Measurements from ENCODE around the gene EPAS1. TPM values are rescaled to one million over a fixed set of nuclear protein-coding genes. Genes with fewer than 3 reads are reported as not detected.
A peak's percentile ranks its signal among the peaks of the same experiment; 100 is the strongest.

Gene EPAS1
- total RNA-seq, 1 donor from 2014 or later = 1,419 TPM

DNA sequence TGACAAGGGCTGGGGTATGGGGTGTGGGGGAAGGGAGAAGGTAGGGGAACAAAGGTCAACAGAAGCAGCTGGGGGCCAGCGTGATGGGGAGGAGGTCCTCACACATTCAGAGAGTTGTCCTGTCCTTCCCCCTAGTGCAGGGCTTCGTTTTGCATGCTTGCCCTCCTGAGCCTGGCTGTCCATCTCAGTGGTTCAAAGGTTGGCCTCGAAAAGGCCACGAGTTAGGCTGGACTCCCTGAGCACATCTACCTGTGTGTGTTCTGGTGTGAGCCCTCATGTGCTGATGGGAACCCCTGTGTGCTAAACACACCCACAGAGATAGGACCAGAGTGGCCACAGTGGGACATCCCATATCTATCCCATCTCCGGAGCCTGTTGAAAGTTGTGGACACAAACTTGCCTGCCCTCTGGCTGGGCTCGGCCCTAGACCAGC, 51.9 kb downstream of the EPAS1 start:
- H3K36me3 ChIP-seq = peaks cover 80% of the 10 kb centered on the region

DNA sequence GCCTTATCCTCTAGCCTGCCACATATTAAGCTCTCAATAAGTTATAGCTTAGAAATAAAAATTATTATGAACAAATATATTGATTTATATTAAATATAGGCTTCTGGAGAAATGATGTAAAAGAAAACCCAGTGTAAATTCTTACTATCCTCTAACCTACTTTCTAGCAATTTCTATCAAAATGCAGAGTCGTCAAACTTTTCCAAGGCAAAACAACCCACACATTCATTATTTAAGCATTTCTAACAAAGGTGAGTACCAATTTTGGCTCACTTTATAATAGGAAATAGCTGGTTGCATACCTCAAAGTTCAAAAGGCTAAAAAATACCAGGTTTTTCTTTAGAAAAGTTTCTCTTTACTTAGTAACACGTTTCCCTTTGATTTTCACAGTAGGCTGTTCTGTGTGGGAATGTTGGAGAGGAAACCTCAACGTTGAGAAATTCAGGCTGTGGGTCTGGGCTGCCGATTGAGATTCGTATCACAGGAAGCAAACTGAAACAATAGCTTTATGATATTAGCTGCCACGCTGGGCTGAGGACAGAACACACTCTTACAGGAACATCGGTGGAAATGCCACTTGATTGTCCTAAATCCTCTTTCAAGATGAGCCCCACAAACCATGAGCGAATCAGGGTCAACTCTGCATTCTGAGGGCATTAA, 53.0 kb downstream of the EPAS1 start:
- peaks cover 90% of the 10 kb centered on the region for H3K36me3 ChIP-seq
- no peak overlapping the region for H3K4me3 ChIP-seq
- intact Hi-C loops (cut with DNase I) = no loop called here
- TF ChIP-seq, protein P1, sequence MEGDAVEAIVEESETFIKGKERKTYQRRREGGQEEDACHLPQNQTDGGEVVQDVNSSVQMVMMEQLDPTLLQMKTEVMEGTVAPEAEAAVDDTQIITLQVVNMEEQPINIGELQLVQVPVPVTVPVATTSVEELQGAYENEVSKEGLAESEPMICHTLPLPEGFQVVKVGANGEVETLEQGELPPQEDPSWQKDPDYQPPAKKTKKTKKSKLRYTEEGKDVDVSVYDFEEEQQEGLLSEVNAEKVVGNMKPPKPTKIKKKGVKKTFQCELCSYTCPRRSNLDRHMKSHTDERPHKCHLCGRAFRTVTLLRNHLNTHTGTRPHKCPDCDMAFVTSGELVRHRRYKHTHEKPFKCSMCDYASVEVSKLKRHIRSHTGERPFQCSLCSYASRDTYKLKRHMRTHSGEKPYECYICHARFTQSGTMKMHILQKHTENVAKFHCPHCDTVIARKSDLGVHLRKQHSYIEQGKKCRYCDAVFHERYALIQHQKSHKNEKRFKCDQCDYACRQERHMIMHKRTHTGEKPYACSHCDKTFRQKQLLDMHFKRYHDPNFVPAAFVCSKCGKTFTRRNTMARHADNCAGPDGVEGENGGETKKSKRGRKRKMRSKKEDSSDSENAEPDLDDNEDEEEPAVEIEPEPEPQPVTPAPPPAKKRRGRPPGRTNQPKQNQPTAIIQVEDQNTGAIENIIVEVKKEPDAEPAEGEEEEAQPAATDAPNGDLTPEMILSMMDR (IDR thresholded peaks at IDR 0.05) = no peak
- no peaks in the 10 kb centered on the region for H3K9me3 ChIP-seq
- DNase-seq = no peak
- ATAC-seq = no peak
- peak overlapping the region; percentile 66 for H3K27ac ChIP-seq
- peaks cover 98% of the 10 kb centered on the region for H3K4me1 ChIP-seq
- H3K27me3 ChIP-seq (ENCODE audit: low read depth) = no peaks in the 10 kb centered on the region

More for the DNA sequence above, 51.9 kb downstream of the EPAS1 start:
- Histone ChIP-seq H3K9me3 (no peaks in the 10 kb centered on the region), H3K4me3 (no peak overlapping the region), H3K4me1 (peaks cover 98% of the 10 kb centered on the region), H3K27ac (peak overlapping the region; percentile 53), H3K27me3 (ENCODE audit: low read depth) (no peaks in the 10 kb centered on the region)
- intact Hi-C loops (cut with DNase I) = no loop called here
- ATAC-seq = peak in 1 of 2 donors; percentile 7
- DNase-seq = no peak
- TF ChIP-seq, protein P1 (IDR thresholded peaks at IDR 0.05) = no peak

DNA sequence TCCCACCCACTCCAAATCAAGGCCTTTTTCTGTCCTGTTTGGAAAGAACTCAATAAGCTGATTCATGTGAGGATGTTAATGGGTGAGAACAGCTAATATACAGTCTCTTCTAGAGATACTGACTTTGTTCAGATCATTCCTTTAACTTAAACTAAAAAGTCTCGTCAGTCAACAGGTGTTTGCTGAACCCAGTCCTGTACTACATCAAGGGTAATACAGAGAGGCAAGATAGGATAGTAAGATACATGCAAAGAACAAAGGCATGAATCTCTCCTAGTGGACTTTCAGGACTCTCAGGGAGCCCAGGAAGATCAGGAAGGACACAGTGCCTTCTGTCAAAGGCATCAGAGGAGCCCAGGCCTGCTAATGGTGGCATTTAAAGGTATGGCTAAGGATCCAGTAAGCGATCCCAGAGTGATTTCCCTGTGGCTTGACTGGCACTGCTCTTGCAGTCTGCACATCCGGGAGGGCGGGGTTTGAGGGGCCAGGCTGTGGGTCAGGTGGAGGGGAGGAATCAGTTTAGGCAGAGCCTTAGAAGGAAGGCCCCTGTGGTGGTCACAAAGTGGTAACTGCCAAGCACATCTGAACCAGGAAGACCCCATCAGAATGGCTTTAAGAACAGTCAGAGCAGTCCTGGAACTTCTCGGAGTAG, 54.0 kb downstream of the EPAS1 start:
- Histone ChIP-seq H3K4me3 (peak overlapping the region; percentile 32), H3K9me3 (no peaks in the 10 kb centered on the region)

DNA sequence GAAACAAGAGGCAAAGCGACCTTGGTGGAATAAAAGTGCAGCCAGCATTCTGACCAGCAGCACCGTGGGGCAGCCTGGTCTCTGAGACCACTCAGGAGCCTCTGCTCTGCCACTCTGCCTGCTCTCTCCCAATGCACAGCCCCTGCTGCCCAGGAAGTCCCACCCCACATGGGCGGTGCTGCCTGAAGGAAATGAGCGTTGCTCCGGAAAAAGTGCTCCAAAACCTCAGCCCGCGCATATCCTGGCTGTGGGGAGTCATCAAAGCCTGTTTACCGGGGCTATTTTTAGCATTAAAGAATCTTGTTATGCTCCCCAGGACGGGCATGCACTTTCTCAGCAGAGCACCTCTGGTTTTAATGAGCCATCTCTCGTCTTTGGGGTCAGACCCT, 54.5 kb downstream of the EPAS1 start:
- Histone ChIP-seq H3K4me1 (peaks cover 98% of the 10 kb centered on the region), H3K36me3 (peaks cover 100% of the 10 kb centered on the region)

More for the DNA sequence above, 54.0 kb downstream of the EPAS1 start:
- ATAC-seq (peak in 1 of 2 donors; percentile 1), DNase-seq (no peak)
- peaks cover 96% of the 10 kb centered on the region for H3K36me3 ChIP-seq
- peak overlapping the region; percentile 66 for H3K27ac ChIP-seq
- intact Hi-C loops (cut with DNase I) = no loop called here
- H3K4me1 ChIP-seq = peaks cover 98% of the 10 kb centered on the region
- H3K27me3 ChIP-seq (ENCODE audit: low read depth) = no peaks in the 10 kb centered on the region
- TF ChIP-seq, protein P1 (IDR thresholded peaks at IDR 0.05) = no peak

DNA sequence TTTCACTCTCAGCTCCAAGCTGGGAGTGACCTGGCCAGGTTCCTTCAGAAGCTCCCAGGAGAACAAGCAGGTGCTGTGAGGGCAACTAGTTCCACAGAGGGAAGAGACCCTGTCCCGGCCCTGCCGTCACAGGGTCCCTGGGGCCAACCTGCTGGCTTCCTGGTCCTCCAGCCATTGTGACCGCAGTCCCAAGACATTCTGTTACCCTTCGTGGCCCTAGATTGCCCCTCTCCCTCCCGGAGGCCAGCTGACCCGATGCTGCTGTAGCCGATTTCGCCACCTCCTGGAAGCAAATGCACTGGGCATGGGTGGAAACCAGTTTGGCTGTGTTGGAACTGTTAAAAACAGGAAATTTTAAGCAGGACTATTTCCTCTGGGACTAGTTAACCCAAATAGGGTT, 55.4 kb downstream of the EPAS1 start:
- Histone ChIP-seq H3K27me3 (ENCODE audit: low read depth) (no peaks in the 10 kb centered on the region), H3K4me1 (peaks cover 97% of the 10 kb centered on the region), H3K9me3 (no peaks in the 10 kb centered on the region), H3K27ac (peak overlapping the region; percentile 66), H3K4me3 (no peak overlapping the region), H3K36me3 (peaks cover 100% of the 10 kb centered on the region)
- DNase-seq = peak; percentile 46
- TF ChIP-seq, protein P1 (IDR thresholded peaks at IDR 0.05) = no peak
- intact Hi-C loops (cut with DNase I) = no loop called here
- ATAC-seq = no peak

More for the DNA sequence above, 54.5 kb downstream of the EPAS1 start:
- peak; percentile 30 to 38 for ATAC-seq
- intact Hi-C loops (cut with DNase I) = no loop called here
- Histone ChIP-seq H3K9me3 (no peaks in the 10 kb centered on the region), H3K27me3 (ENCODE audit: low read depth) (no peaks in the 10 kb centered on the region), H3K27ac (peak overlapping the region; percentile 66), H3K4me3 (peak overlapping the region; percentile 32)
- peak; percentile 59 for DNase-seq
- TF ChIP-seq, protein P1 (IDR thresholded peaks at IDR 0.05) = no peak

All from lower lobe of right lung (tissue), 2 donors.